Gastroesophageal sphincter (tissue), 4 donors: Measurements from ENCODE around the gene MYCT1. TPM values are rescaled to one million over a fixed set of nuclear protein-coding genes. Genes with fewer than 3 reads are reported as not detected.
"Not testable (repeated sequence)": the region's sequence is repeated elsewhere in the genome, so short reads cannot be mapped to it uniquely, and the experiment has no call there.

Experiments
- ATAC-seq: fragments of 150-250 bp; one replicate; pipeline ENCODE4 v1.9.1; 2016; ENCODE audit warnings: mild to moderate bottlenecking, moderate library complexity
- H3K27ac ChIP-seq, 4 donors: fragments of 200-600 bp; sonication (generic) in 3 of 4; 1 replicate in 3 of 4; 2 replicates in 1 of 4; pipeline ENCODE4 v1.5.1; 2016 to 2019
- H3K27me3 ChIP-seq: fragments of 200-600 bp; sonication (generic); one replicate; pipeline ENCODE4 v1.5.1; 2019
- H3K36me3 ChIP-seq, 2 donors: fragments of 200-600 bp; sonication (generic); one replicate each; pipeline ENCODE4 v1.5.1; 2019; ENCODE audit warnings: control low read depth in 1 of 2
- H3K4me1 ChIP-seq, 3 donors: fragments of 200-600 bp; sonication (generic); 1 replicate in 2 of 3; 2 replicates in 1 of 3; pipeline ENCODE4 v1.5.1; 2016 to 2019; ENCODE audit warnings: control low read depth in 2 of 3
- H3K4me3 ChIP-seq, 2 donors: fragments of 200-600 bp; sonication (generic); one replicate each; pipeline ENCODE4 v1.5.1; 2019; ENCODE audit warnings: mild to moderate bottlenecking in 1 of 2, moderate library complexity in 1 of 2
- H3K9me3 ChIP-seq, 3 donors: fragments of 200-600 bp; sonication (generic); one replicate each; pipeline ENCODE4 v1.5.1; 2017 to 2019; ENCODE audit warnings: control low read depth in 2 of 3
- EP300 ChIP-seq: sonication (generic); formaldehyde crosslinking; IDR thresholded peaks from one replicate; pipeline ENCODE4 v1.6.1; 2017; ENCODE audit warnings: antibody characterized with exemption, mild to moderate bottlenecking
- POLR2A ChIP-seq, 2 donors: fragments of 450-650 bp; IDR thresholded peaks; one replicate each; pipeline ENCODE4 v1.6.1; 2017; ENCODE audit warnings: antibody characterized with exemption in 2 of 2, mild to moderate bottlenecking in 2 of 2, moderate library complexity in 1 of 2
- POLR2AphosphoS5 ChIP-seq: sonication (generic); formaldehyde crosslinking; IDR thresholded peaks from one replicate; pipeline ENCODE4 v1.6.1; 2017; ENCODE audit warnings: antibody characterized with exemption
- WGBS, 2 donors: methylation state at CpG; one replicate each; pipeline ENCODE4 v1.1.5; 2018; ENCODE audit warnings: low coverage in 1 of 2; 5-methylcytosine and 5-hydroxymethylcytosine counted together
- total RNA-seq, 4 donors: library from RNA; depleted of rRNA; stranded (reverse); fragments of >200 nt; gene quantifications; one replicate each; pipeline ENCODE4 v1.1.0, GENCODE V29; 2016
- TF ChIP-seq, protein P1 (sequence below), 4 experiments: fragments of 200-600 bp in 2 of 4; fragments of 450-650 bp in 2 of 4; sonication (generic) in 1 of 4; IDR thresholded peaks; one replicate each; pipeline ENCODE4 v1.5.1; 2017 to 2019; ENCODE audit warnings: antibody characterized with exemption in 4 of 4, mild to moderate bottlenecking in 2 of 4, moderate library complexity in 2 of 4

The MYCT1 gene
- total RNA-seq, 4 donors from 2014 or later: 7.9 to 15.2 (median 10.0) TPM

DNA sequence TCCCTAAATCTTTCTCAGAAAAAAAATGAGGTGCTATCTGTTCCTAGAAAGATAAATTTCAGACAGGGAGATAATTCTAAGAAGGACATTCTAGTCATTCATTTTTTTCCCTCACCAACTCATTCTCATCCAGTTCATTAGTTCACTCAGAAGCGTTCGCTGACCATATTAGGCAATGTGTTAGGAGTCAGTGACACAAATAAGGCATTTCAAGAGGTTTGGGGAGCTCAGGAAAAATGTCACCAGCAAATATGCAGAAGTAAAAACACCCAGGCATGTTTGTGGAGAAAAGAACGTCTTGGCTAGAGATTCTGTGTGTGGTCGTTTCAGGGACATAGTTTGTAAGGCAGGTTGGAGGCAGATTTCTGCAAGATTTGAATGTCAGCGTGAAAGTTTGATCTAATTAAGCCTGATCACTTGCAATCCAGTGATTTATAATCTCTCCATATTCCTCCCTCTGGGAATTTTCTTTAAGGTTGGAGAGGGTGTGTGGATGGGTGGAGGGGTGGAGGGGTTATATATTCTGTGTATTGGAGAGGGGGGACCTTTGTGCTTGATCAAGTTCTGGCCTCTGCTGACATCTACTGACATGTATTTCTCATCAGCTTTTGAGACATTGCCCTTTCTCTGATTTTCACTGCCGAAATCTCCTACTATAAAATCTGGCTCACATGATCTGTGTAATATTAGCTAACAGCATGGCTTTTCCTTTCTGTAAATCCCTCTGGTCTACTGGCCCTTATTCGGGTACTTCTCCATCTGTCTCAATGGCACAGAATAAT, 3.6 kb downstream of the MYCT1 start:
- no peak for ATAC-seq
- Histone ChIP-seq H3K4me1 (no peaks in the 10 kb centered on the region), H3K4me3 (peak overlapping the region in 1 of 2 donors; percentile 34), H3K27me3 (no peaks in the 10 kb centered on the region), H3K36me3 (no peaks in the 10 kb centered on the region), H3K27ac (peak overlapping the region in 2 of 4 donors; percentile 17 to 26), H3K9me3 (no peaks in the 10 kb centered on the region)
- 36 to 40% methylated on average over 7 of the region's 7 CpGs for WGBS, 2 donors
- TF ChIP-seq POLR2AphosphoS5: no peak
- TF ChIP-seq, protein P1, sequence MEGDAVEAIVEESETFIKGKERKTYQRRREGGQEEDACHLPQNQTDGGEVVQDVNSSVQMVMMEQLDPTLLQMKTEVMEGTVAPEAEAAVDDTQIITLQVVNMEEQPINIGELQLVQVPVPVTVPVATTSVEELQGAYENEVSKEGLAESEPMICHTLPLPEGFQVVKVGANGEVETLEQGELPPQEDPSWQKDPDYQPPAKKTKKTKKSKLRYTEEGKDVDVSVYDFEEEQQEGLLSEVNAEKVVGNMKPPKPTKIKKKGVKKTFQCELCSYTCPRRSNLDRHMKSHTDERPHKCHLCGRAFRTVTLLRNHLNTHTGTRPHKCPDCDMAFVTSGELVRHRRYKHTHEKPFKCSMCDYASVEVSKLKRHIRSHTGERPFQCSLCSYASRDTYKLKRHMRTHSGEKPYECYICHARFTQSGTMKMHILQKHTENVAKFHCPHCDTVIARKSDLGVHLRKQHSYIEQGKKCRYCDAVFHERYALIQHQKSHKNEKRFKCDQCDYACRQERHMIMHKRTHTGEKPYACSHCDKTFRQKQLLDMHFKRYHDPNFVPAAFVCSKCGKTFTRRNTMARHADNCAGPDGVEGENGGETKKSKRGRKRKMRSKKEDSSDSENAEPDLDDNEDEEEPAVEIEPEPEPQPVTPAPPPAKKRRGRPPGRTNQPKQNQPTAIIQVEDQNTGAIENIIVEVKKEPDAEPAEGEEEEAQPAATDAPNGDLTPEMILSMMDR (IDR thresholded peaks at IDR 0.05): no peak
- TF ChIP-seq POLR2A (IDR thresholded peaks at IDR 0.05): no peak
- no peak for TF ChIP-seq EP300

DNA sequence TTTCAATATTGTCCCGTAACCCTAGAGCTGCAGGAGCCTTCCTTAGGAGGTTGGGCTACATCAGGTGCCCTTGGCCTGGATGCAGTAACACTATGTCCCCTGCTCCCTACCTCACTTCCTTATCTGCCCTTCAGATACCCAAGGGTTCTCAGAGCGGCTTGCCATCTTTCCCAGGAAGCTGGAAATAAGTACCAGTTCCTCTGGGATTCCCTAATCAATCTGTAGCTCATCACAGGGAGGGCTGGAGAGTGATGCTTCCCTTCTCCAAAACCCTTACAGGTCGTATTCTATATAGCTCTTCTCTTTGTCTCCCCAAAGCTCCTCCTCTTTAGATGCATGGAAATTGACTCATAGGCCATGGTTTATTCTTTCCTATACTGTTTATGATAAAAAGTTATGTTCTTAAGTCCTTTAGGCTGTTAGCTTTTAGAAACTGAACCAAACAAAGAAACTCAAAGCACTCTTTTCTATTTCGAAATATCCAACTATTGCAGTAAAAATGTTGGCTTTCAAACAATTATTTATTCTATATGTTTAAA, 4.2 kb downstream of the MYCT1 start:
- Histone ChIP-seq H3K4me3 (peak overlapping the region in 1 of 2 donors; percentile 34), H3K27ac (peak overlapping the region in 1 of 4 donors; percentile 17), H3K4me1 (no peaks in the 10 kb centered on the region), H3K27me3 (no peaks in the 10 kb centered on the region), H3K9me3 (no peaks in the 10 kb centered on the region), H3K36me3 (no peaks in the 10 kb centered on the region)
- TF ChIP-seq EP300 (no peak), POLR2AphosphoS5 (no peak), POLR2A (IDR thresholded peaks at IDR 0.05) (no peak)
- TF ChIP-seq, protein P1 (IDR thresholded peaks at IDR 0.05): no peak
- peak; percentile 31 for ATAC-seq
- WGBS, 2 donors: 71 to 85% methylated on average over 4 of the region's 4 CpGs

GRCh38 chr6:152703750-152704149, 6.1 kb downstream of the MYCT1 start:
- not testable (repeated sequence) for H3K4me3 ChIP-seq, H3K27ac ChIP-seq, ATAC-seq, H3K36me3 ChIP-seq, H3K27me3 ChIP-seq, H3K4me1 ChIP-seq, H3K9me3 ChIP-seq

DNA sequence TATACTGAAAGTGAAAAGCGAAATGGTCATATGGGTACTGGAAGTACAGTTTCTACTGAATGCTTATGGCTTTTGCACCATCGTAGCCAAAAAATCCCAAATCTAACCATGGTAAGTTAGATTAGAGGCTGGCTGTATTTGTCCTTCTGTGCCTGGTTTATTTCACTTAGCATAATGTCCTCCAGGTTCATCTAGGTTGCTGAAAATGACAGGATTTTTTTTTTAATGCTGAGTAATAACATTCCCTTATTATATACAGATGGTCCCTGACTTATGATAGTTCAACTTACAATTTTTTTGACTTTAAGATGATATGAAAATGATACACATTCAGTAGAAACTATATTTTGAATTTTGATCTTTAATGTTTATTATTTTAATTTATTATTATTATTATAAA, 7.6 kb downstream of the MYCT1 start:
- Histone ChIP-seq H3K4me1 (no peaks in the 10 kb centered on the region), H3K36me3 (no peaks in the 10 kb centered on the region), H3K9me3 (peaks cover 0 to 7% (median 0%) of the 10 kb centered on the region in 3 donors), H3K4me3 (no peak overlapping the region), H3K27me3 (no peaks in the 10 kb centered on the region), H3K27ac (no peak overlapping the region)
- WGBS, 2 donors: 72 to 79% methylated on average over 2 of the region's 2 CpGs
- ATAC-seq: no peak
- no peak for TF ChIP-seq EP300
- no peak for TF ChIP-seq POLR2AphosphoS5
- TF ChIP-seq, protein P1 (IDR thresholded peaks at IDR 0.05): no peak
- no peak for TF ChIP-seq POLR2A (IDR thresholded peaks at IDR 0.05)

GRCh38 chr6:152716322-152716721, 18.6 kb downstream of the MYCT1 start:
- Histone ChIP-seq H3K27ac (no peak overlapping the region), H3K9me3 (peaks cover 0 to 13% (median 0%) of the 10 kb centered on the region in 3 donors), H3K36me3 (no peaks in the 10 kb centered on the region), H3K4me1 (no peaks in the 10 kb centered on the region), H3K4me3 (no peak overlapping the region), H3K27me3 (no peaks in the 10 kb centered on the region)
- 52 to 53% methylated on average over 3 of the region's 3 CpGs for WGBS, 2 donors
- no peak for TF ChIP-seq POLR2A (IDR thresholded peaks at IDR 0.05)
- no peak for TF ChIP-seq POLR2AphosphoS5
- TF ChIP-seq EP300: no peak
- TF ChIP-seq, protein P1 (IDR thresholded peaks at IDR 0.05): no peak
- ATAC-seq: no peak
